Testis (tissue), 3 donors: ENCODE data around the gene H3-3A. TPM values are rescaled to one million over a fixed set of nuclear protein-coding genes. Genes with fewer than 3 reads are reported as not detected.

ENCODE experiments used
- DNase-seq: peaks from one replicate; pipeline ENCODE4 v3.0.0-alpha.2; 2019
- H3K27ac ChIP-seq, 2 donors: fragments of 200-600 bp; sonication (generic); one replicate each; pipeline ENCODE4 v1.5.1; 2019
- H3K27me3 ChIP-seq: fragments of 200-600 bp; sonication (generic); one replicate; pipeline ENCODE4 v1.5.1; 2019
- H3K36me3 ChIP-seq: fragments of 200-600 bp; sonication (generic); one replicate; pipeline ENCODE4 v1.5.1; 2017; ENCODE audit warnings: low read depth; ENCODE audit errors: missing control alignments
- H3K4me1 ChIP-seq: fragments of 200-600 bp; sonication (generic); one replicate; pipeline ENCODE4 v1.5.1; 2019
- H3K4me3 ChIP-seq, 2 donors: fragments of 200-600 bp; sonication (generic); one replicate each; pipeline ENCODE4 v1.5.1; 2017 to 2019
- H3K9me3 ChIP-seq: fragments of 200-600 bp; sonication (generic); one replicate; pipeline ENCODE4 v1.5.1; 2017
- CTCF ChIP-seq, 3 experiments: fragments of 450-650 bp in 2 of 3; fragments of 200-600 bp in 1 of 3; sonication (generic) in 1 of 3; IDR thresholded peaks; one replicate each; pipeline ENCODE4 v1.5.1; 2016 to 2019; ENCODE audit warnings: antibody characterized with exemption in 3 of 3, mild to moderate bottlenecking in 2 of 3, moderate library complexity in 1 of 3
- POLR2A ChIP-seq: fragments of 450-650 bp; IDR thresholded peaks from one replicate; pipeline ENCODE4 v1.6.1; 2017; ENCODE audit warnings: antibody characterized with exemption, mild to moderate bottlenecking, moderate library complexity
- WGBS, 2 donors: methylation state at CpG; one replicate each; pipeline ENCODE4 v1.1.5; 2018; 5-methylcytosine and 5-hydroxymethylcytosine counted together
- intact Hi-C: fragments of 100-400 bp; cut with DNase I; formaldehyde crosslinking; loops from one replicate; pipeline ENCODE4 v1.15.1; 2023; ENCODE audit warnings: low total_unique reads
- polyA plus RNA-seq: library from polyadenylated mRNA; stranded (reverse); fragments of 350-450 nt; fragmentation: Illumina TruSeq; extraction: RNeasy Lipid Tissue Mini Kit (QIAGEN cat#74804); gene quantifications from one replicate; pipeline ENCODE4 v1.2.3, GENCODE V29; 2014; ENCODE audit warnings: low read depth, low replicate concordance; ENCODE audit not compliant: insufficient read depth
- total RNA-seq, 2 donors: library from RNA; depleted of rRNA; stranded (reverse); fragments of >200 nt; gene quantifications; one replicate each; pipeline ENCODE4 v1.2.3, GENCODE V29; 2016

Gene H3-3A
- total and polyA plus RNA-seq, 3 donors from 2014 or later, result 272 to 439 (median 367) TPM

DNA sequence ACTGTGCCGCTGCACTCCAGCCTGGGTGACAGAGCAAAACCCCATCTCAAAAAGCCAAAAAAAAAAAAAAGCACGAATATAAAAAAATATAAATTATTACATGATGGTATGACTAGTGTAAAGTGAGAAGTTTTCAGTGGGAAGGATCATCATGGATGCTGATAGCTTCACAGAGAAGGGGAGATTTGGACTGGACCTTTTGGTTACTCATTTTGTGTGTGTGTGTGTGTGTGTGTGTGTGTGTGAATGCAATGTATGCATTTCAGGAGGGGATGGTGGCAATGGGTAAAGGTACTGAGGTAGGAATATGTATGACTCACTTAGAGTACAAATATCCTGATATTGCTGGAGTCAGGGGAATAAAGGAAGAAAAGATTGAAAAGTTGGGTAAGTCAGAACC lies 40.7 kb upstream of the H3-3A start:
- no peak for TF ChIP-seq CTCF (IDR thresholded peaks at IDR 0.05)
- no peak for TF ChIP-seq POLR2A
- Histone ChIP-seq H3K36me3 (no peaks in the 10 kb centered on the region), H3K27ac (no peak overlapping the region), H3K27me3 (no peaks in the 10 kb centered on the region), H3K4me1 (no peaks in the 10 kb centered on the region), H3K9me3 (no peaks in the 10 kb centered on the region), H3K4me3 (no peak overlapping the region)
- 59 to 82% methylated on average over 2 of the region's 2 CpGs for WGBS, 2 donors
- intact Hi-C loops, result no loop called here
- no peak for DNase-seq

DNA sequence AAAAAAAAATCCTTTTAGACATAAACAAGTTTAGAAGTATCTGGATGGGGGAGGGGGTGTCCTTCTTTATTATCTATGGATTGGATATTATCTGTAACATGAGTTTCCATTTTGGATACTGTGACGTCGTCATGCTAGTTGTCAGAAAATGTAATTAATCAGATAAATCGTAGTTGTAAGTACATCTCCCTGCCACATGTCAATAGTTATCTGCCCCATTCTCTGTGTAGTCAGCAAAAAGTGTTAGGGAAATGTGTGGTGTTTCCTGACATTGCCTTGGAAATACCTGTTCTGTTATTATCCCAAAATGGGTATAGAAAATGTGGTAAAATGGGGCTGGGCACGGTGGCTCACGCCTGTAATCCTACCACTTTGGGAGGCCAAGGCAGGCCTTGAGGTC lies 38.8 kb upstream of the H3-3A start:
- no peak for TF ChIP-seq POLR2A
- TF ChIP-seq CTCF (IDR thresholded peaks at IDR 0.05), result no peak

DNA sequence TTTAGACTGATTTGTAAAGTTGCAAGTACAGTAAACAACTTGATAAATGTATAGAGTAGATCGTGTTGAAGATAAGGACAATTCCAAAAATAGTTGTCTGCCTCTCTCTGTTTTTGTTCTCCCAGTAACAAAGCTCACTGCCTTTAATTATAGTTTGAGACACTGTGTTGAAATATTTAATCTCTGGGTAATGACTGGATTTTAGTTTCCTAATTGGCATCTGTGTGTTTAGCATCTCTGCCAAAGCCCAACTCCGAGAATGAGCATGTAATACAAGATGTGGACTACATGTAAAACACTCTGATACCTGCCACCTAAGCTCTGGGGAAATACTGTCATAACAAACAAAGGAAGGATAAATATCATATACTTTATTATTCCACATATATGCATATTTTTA lies 35.7 kb upstream of the H3-3A start:
- no peak overlapping the region for H3K4me3 ChIP-seq
- TF ChIP-seq POLR2A, result no peak
- TF ChIP-seq CTCF (IDR thresholded peaks at IDR 0.05), result no peak
- WGBS, 2 donors, result 68 to 71% methylated on average over 2 of the region's 2 CpGs
- no peaks in the 10 kb centered on the region for H3K9me3 ChIP-seq
- H3K4me1 ChIP-seq, result no peaks in the 10 kb centered on the region
- H3K27ac ChIP-seq, result no peak overlapping the region
- intact Hi-C loops, result no loop called here
- DNase-seq, result no peak
- no peaks in the 10 kb centered on the region for H3K27me3 ChIP-seq
- no peaks in the 10 kb centered on the region for H3K36me3 ChIP-seq

More for the DNA sequence above, 38.8 kb upstream of the H3-3A start:
- 73 to 79% methylated on average over 5 of the region's 5 CpGs for WGBS, 2 donors
- intact Hi-C loops, result no loop called here
- H3K9me3 ChIP-seq, result no peaks in the 10 kb centered on the region
- DNase-seq, result no peak
- H3K27ac ChIP-seq, result no peak overlapping the region
- H3K27me3 ChIP-seq, result no peaks in the 10 kb centered on the region
- no peaks in the 10 kb centered on the region for H3K4me1 ChIP-seq
- no peaks in the 10 kb centered on the region for H3K36me3 ChIP-seq
- no peak overlapping the region for H3K4me3 ChIP-seq

DNA sequence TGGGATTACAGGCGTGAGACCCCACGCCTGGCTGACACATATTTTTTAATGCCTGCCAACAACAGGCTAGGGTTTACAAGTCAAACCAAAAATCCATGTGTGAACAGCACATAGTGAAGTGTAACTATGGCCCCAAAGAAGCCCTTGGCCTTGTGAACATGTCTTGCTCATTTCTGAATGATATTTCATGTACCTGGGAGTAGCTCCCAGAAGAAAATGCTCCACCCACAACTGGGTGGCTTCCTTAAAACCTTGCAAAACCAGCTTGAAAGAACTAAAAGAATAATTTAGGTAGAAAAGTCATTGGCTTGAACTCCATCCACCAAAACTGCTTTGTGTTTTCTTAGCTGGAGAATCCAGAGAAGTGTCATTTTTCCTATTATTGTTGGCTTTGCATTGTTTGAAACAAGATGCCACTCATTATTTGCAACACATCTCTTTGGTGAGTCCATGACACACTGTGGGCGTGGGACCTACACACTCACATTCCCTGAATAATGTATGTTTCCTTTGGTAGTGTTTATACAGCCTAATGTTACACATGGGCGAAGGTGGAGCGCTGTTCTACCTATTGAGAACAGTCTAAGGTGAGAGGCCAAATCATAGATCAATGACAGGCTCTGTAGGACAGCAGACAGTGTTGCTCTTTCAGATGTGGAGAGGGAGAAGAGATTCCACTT lies 34.8 kb upstream of the H3-3A start:
- H3K4me3 ChIP-seq, result no peak overlapping the region
- WGBS, 2 donors, result 94 to 95% methylated on average over 5 of the region's 5 CpGs
- no peaks in the 10 kb centered on the region for H3K9me3 ChIP-seq
- TF ChIP-seq CTCF (IDR thresholded peaks at IDR 0.05) (no peak), POLR2A (no peak)
- DNase-seq, result no peak
- no peaks in the 10 kb centered on the region for H3K27me3 ChIP-seq
- H3K27ac ChIP-seq, result no peak overlapping the region
- no peaks in the 10 kb centered on the region for H3K4me1 ChIP-seq
- intact Hi-C loops, result no loop called here
- no peaks in the 10 kb centered on the region for H3K36me3 ChIP-seq

- H3K27ac ChIP-seq, result no peak overlapping the region
- no peaks in the 10 kb centered on the region for H3K27me3 ChIP-seq
- H3K4me1 ChIP-seq, result no peaks in the 10 kb centered on the region
- DNase-seq, result no peak
- H3K9me3 ChIP-seq, result no peaks in the 10 kb centered on the region
- intact Hi-C loops, result no loop called here
- H3K4me3 ChIP-seq, result no peak overlapping the region
- TF ChIP-seq CTCF (IDR thresholded peaks at IDR 0.05), result no peak
- no peak for TF ChIP-seq POLR2A
- H3K36me3 ChIP-seq, result no peaks in the 10 kb centered on the region
- 80 to 84% methylated on average over 7 of the region's 7 CpGs for WGBS, 2 donors
Observed at GRCh38 chr1:226029093-226029496, 33.4 kb upstream of the H3-3A start.
